ENCODE measurements around the gene C17orf114.

GRCh38 chr17:4780325-4780955 lies 21.7 kb downstream of the C17orf114 start:
- no peak for TF ChIP-seq CTCF (IDR thresholded peaks at IDR 0.05)
- no peak for TF ChIP-seq POLR2A (IDR thresholded peaks at IDR 0.05)

Measured in testis (tissue), 2 donors.